ENCODE measurements around the gene APOO. TPM values are rescaled to one million over a fixed set of nuclear protein-coding genes. Genes with fewer than 3 reads are reported as not detected.
"Not testable (repeated sequence)": the region's sequence is repeated elsewhere in the genome, so short reads cannot be mapped to it uniquely, and the experiment has no call there.

The APOO gene
- total and polyA plus RNA-seq, 2 of the 4 experiments (the other 2 are of a cell fraction): 9.0 to 14.2 TPM

GRCh38 chrX:23896981-23897380, 10.8 kb downstream of the APOO start:
- Histone ChIP-seq H2BK5ac (ENCODE audit: low read depth, low read length, poor library complexity, severe bottlenecking) (no peak overlapping the region), H3K27me3 (ENCODE audit: control insufficient read depth, insufficient read depth, low read length) (no peaks in the 10 kb centered on the region), H2AK5ac (ENCODE audit: low read depth, low read length) (no peak overlapping the region), H3K18ac (ENCODE audit: low read depth, low read length) (no peak overlapping the region), H3K9me3 (ENCODE audit: control insufficient read depth, insufficient read depth, low read length) (no peaks in the 10 kb centered on the region), H3K9me1 (ENCODE audit: insufficient read depth, low read length) (no peaks in the 10 kb centered on the region), H3K56ac (ENCODE audit: extremely low read depth, insufficient read depth, low read length) (no peak overlapping the region), H3K14ac (replicated peaks; ENCODE audit: low read depth, low read length) (no peak overlapping the region), H4K5ac (ENCODE audit: low read depth, low read length) (no peak overlapping the region), H3K9ac (ENCODE audit: low read depth, low read length) (no peak overlapping the region), H3K4me3 (ENCODE audit: insufficient read depth, low read depth, low read length) (no peak overlapping the region), H3K4me1 (ENCODE audit: control insufficient read depth, insufficient read depth, low read length) (peaks cover under 1% of the 10 kb centered on the region), H3K36me3 (ENCODE audit: control insufficient read depth, insufficient read depth, low read length) (no peaks in the 10 kb centered on the region), H3K23ac (ENCODE audit: low read depth, low read length) (no peak overlapping the region), H3K79me1 (ENCODE audit: low read depth in 1 of 2, low read length in 2 of 2) (0 out of 4 replicates have a peak, but pooled peaks cover 0 to 3% of the 10 kb centered on the region in 2 experiments), H2AFZ (replicated peaks; ENCODE audit: low read length, poor library complexity) (no peak overlapping the region), H4K91ac (ENCODE audit: insufficient read depth, low read depth, low read length) (no peak overlapping the region), H2BK15ac (ENCODE audit: low read depth, low read length) (no peak overlapping the region), H2BK20ac (ENCODE audit: low read depth, low read length) (no peak overlapping the region), H2AK9ac (replicated peaks; ENCODE audit: low read depth, low read length, poor library complexity) (no peak overlapping the region), H3K27ac (ENCODE audit: insufficient read depth, low read length) (no peak overlapping the region), H4K20me1 (ENCODE audit: insufficient read depth, low read length) (no peaks in the 10 kb centered on the region), H2BK120ac (ENCODE audit: low read depth, low read length) (no peak overlapping the region), H3K4me2 (ENCODE audit: low read depth, low read length) (no peak overlapping the region), H3K4ac (ENCODE audit: low read depth, low read length) (no peak overlapping the region), H4K8ac (ENCODE audit: low read depth in 2 of 2, low read length in 2 of 2) (no peak overlapping the region)
- WGBS, 2 experiments (ENCODE audit: extremely low coverage in 2 of 2, insufficient read length in 1 of 2): no CpG with 5 or more reads among the region's 2 CpGs
- TF ChIP-seq CHD1 (IDR thresholded peaks at IDR 0.05; ENCODE audit: low read depth, low read length): no peak
- TF ChIP-seq MXI1 (IDR thresholded peaks at IDR 0.05; ENCODE audit: borderline replicate concordance, low read depth, low read length): no peak
- TF ChIP-seq BHLHE40 (IDR thresholded peaks at IDR 0.05; ENCODE audit: low read depth, low read length): no peak
- POLR2A ChIA-PET (ENCODE audit: unreplicated experiment): no interaction called here
- CTCF ChIA-PET: interaction anchor here (0.9 kb wide), 1 partner anchor 114 kb away, joined by 4 read pairs; the partner anchor contains the start of gene SAT1
- ATAC-seq (ENCODE audit: low read depth): no peak
- no TSS peak for BruUV-seq (replicated peaks)
- DNase-seq: no peak
- dilution Hi-C loops (cut with HindIII; ENCODE audit: low sequenced_read_pairs, unreplicated experiment) (no loop called here), intact Hi-C loops (cut with micrococcal nuclease) (no loop called here), in situ Hi-C loops (cut with MboI; ENCODE audit: low sequenced_read_pairs) (no loop called here)

DNA sequence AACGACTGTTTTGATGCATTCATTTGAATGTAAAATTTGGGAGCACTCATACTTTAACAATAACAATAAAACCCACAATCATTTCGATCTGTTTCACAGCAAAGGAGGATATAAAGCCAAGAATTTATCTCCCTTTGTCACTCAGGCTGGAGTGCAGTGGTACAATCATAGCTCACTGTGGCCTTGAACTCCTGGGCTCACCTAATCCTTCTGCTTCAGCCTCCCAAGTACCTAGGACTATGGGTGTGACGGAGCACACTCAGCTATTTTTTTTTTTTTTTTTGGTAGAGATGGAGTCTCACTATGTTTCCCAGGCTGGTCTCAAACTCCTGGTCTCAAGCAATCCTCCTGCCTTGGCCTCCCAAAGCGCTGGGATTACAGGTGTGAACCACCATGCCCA, 11.2 kb downstream of the APOO start:
- H3K9me3 ChIP-seq (ENCODE audit: control insufficient read depth, insufficient read depth, low read length); H3K18ac ChIP-seq (ENCODE audit: low read depth, low read length); H3K27ac ChIP-seq (ENCODE audit: insufficient read depth, low read length); H3K4me1 ChIP-seq (ENCODE audit: control insufficient read depth, insufficient read depth, low read length); H3K4me3 ChIP-seq (ENCODE audit: insufficient read depth, low read depth, low read length); H2BK20ac ChIP-seq (ENCODE audit: low read depth, low read length); H3K23ac ChIP-seq (ENCODE audit: low read depth, low read length); H3K56ac ChIP-seq (ENCODE audit: extremely low read depth, insufficient read depth, low read length); DNase-seq; ATAC-seq (ENCODE audit: low read depth); H4K20me1 ChIP-seq (ENCODE audit: insufficient read depth, low read length); H2BK15ac ChIP-seq (ENCODE audit: low read depth, low read length); H2AFZ ChIP-seq (replicated peaks; ENCODE audit: low read length, poor library complexity); POLR2A ChIA-PET (ENCODE audit: unreplicated experiment); H3K4ac ChIP-seq (ENCODE audit: low read depth, low read length); H2AK9ac ChIP-seq (replicated peaks; ENCODE audit: low read depth, low read length, poor library complexity); H3K4me2 ChIP-seq (ENCODE audit: low read depth, low read length); H2BK5ac ChIP-seq (ENCODE audit: low read depth, low read length, poor library complexity, severe bottlenecking); in situ Hi-C loops (cut with MboI; ENCODE audit: low sequenced_read_pairs); BruUV-seq (replicated peaks); H2BK120ac ChIP-seq (ENCODE audit: low read depth, low read length); H4K91ac ChIP-seq (ENCODE audit: insufficient read depth, low read depth, low read length); H3K79me1 ChIP-seq (ENCODE audit: low read depth in 1 of 2, low read length in 2 of 2); dilution Hi-C loops (cut with HindIII; ENCODE audit: low sequenced_read_pairs, unreplicated experiment); H4K8ac ChIP-seq (ENCODE audit: low read depth in 2 of 2, low read length in 2 of 2); H3K9me1 ChIP-seq (ENCODE audit: insufficient read depth, low read length); H2AK5ac ChIP-seq (ENCODE audit: low read depth, low read length); H3K27me3 ChIP-seq (ENCODE audit: control insufficient read depth, insufficient read depth, low read length); H4K5ac ChIP-seq (ENCODE audit: low read depth, low read length); H3K14ac ChIP-seq (replicated peaks; ENCODE audit: low read depth, low read length); H3K9ac ChIP-seq (ENCODE audit: low read depth, low read length); H3K36me3 ChIP-seq (ENCODE audit: control insufficient read depth, insufficient read depth, low read length); intact Hi-C loops (cut with micrococcal nuclease): not testable (repeated sequence)
- CTCF ChIA-PET: interaction anchor here (0.6 to 0.9 kb wide), 2 partner anchors 113 to 666 kb away, joined by 4 read pairs; partner anchors contain the start of gene SAT1
- WGBS, 2 experiments (ENCODE audit: extremely low coverage in 2 of 2, insufficient read length in 1 of 2): no CpG with 5 or more reads among the region's 4 CpGs
